T-cell (primary cell): Measurements from ENCODE around the gene TLX2. TPM values are rescaled to one million over a fixed set of nuclear protein-coding genes. Genes with fewer than 3 reads are reported as not detected.
A peak's percentile ranks its signal among the peaks of the same experiment; 100 is the strongest.

Experiments
- ATAC-seq, 4 experiments: fragments of 200-7000 bp in 3 of 4; fragments of 150-1000 bp in 1 of 4; cut with Tn5 transposase; replicated peaks in 1 of 4; 1 replicate in 3 of 4; 2 replicates in 1 of 4; pipeline ENCODE4 v1.10.0; 2021; ENCODE audit warnings: moderate library complexity in 3 of 4, mild to moderate bottlenecking in 2 of 4, moderate number of reproducible peaks in 1 of 4
- CTCF ChIA-PET, 2 donors: fragments of 300-600 bp; sonication (Branson Sonifier 250); formaldehyde crosslinking; loops; one replicate each; lab custom pipeline; 2022; ENCODE audit warnings: antibody characterized with exemption in 2 of 2; lab: Charles Lee
- POLR2A ChIA-PET, 2 donors: fragments of 300-600 bp; sonication (Branson Sonifier 250); formaldehyde crosslinking; loops; one replicate each; lab custom pipeline; 2022; ENCODE audit warnings: antibody characterized with exemption in 2 of 2; lab: Charles Lee
- DNase-seq, 35 experiments: peaks; one replicate each; pipeline versions ENCODE4 v3.0.0 to v3.0.0-alpha.2; 2013 to 2023
- H3K27ac ChIP-seq: one replicate; pipeline ENCODE4 v1.5.1; 2013; ENCODE audit warnings: low read length
- H3K27me3 ChIP-seq, 2 experiments: replicated peaks in 1 of 2; 1 replicate in 1 of 2; 2 replicates in 1 of 2; pipeline versions ENCODE4 v1.6.1 to v1.7.0; 2013; ENCODE audit warnings: low read length in 1 of 2, mixed read lengths in 1 of 2; ENCODE audit not compliant: control insufficient read depth in 2 of 2, insufficient read depth in 2 of 2; ENCODE audit errors: extremely low read depth in 1 of 2
- H3K36me3 ChIP-seq, 2 donors: 1 replicate in 1 of 2; 2 replicates in 1 of 2; pipeline versions ENCODE4 v1.6.1 to v1.7.0; 2013; ENCODE audit warnings: low read length in 1 of 2; ENCODE audit not compliant: control insufficient read depth in 2 of 2, insufficient read depth in 1 of 2; ENCODE audit errors: extremely low read depth in 1 of 2
- H3K4me1 ChIP-seq, 2 experiments: 1 replicate in 1 of 2; 2 replicates in 1 of 2; pipeline versions ENCODE4 v1.6.1 to v1.7.0; 2013; ENCODE audit warnings: low read length in 2 of 2, mixed read lengths in 1 of 2; ENCODE audit not compliant: insufficient read depth in 2 of 2, control insufficient read depth in 1 of 2; ENCODE audit errors: extremely low read depth in 1 of 2
- H3K4me3 ChIP-seq, 2 donors: 1 replicate in 1 of 2; 2 replicates in 1 of 2; pipeline versions ENCODE4 v1.5.1 to v1.7.0; 2013; ENCODE audit warnings: mild to moderate bottlenecking in 2 of 2, low read length in 1 of 2, moderate library complexity in 1 of 2; ENCODE audit not compliant: control insufficient read depth in 1 of 2; ENCODE audit errors: extremely low read depth in 1 of 2
- H3K9me3 ChIP-seq: 2 replicates; pipeline ENCODE4 v1.7.0; 2013
- H3K27ac Mint-ChIP-seq, 2 donors: one replicate each; pipeline ENCODE4 v1.8.0; 2020 to 2021; ENCODE audit warnings: mild to moderate bottlenecking in 2 of 2, mixed read lengths in 2 of 2
- H3K27me3 Mint-ChIP-seq, 2 donors: one replicate each; pipeline ENCODE4 v1.8.0; 2021 to 2022; ENCODE audit warnings: mixed read lengths in 2 of 2
- H3K36me3 Mint-ChIP-seq: one replicate; pipeline ENCODE4 v1.8.0; 2021; ENCODE audit warnings: mixed read lengths
- H3K4me1 Mint-ChIP-seq, 3 donors: one replicate each; pipeline ENCODE4 v1.8.0; 2020 to 2022; ENCODE audit warnings: mixed read lengths in 3 of 3, mild to moderate bottlenecking in 1 of 3
- H3K4me3 Mint-ChIP-seq, 3 donors: one replicate each; pipeline ENCODE4 v1.8.0; 2020 to 2022; ENCODE audit warnings: mild to moderate bottlenecking in 3 of 3, mixed read lengths in 3 of 3, moderate library complexity in 3 of 3
- H3K9me3 Mint-ChIP-seq, 3 donors: one replicate each; pipeline ENCODE4 v1.8.0; 2020 to 2022; ENCODE audit warnings: mixed read lengths in 3 of 3
- whole genome bisulfite sequencing: methylation state at CpG from one replicate; pipeline ENCODE4 v1.1.5; 2013; ENCODE audit warnings: missing lambda C conversion rate; ENCODE audit not compliant: insufficient coverage; 5-methylcytosine and 5-hydroxymethylcytosine counted together
- total RNA-seq, 35 experiments: library from RNA in 6 of 35; stranded (reverse) in 6 of 35; fragments of 120-200 nt in 1 of 35; gene quantifications; one replicate each; pipeline versions ENCODE4 v1.2.1 to v1.2.4 and lab custom pipeline; 2013 to 2026

The TLX2 gene
- total RNA-seq, 5 donors from 2014 or later (not counting 1 experiment from before 2014, with no cell fraction given) = 0.28 to 0.46 TPM; not detected in 3

GRCh38 chr2:74515271-74515980 is 1.2 kb downstream of the TLX2 start:
- ATAC-seq = peak in 3 of 4 experiments; percentile 4 to 27 (median 21)

GRCh38 chr2:74515981-74516633 is 1.9 kb downstream of the TLX2 start:
- H3K9me3 ChIP-seq = no peaks in the 10 kb centered on the region
- Mint-ChIP-seq H3K36me3 (no peaks in the 10 kb centered on the region), H3K4me3 (peak overlapping the region; percentile 70 to 75 (median 74)), H3K4me1 (peaks cover 14 to 29% (median 21%) of the 10 kb centered on the region in 3 donors), H3K27me3 (peaks cover 55 to 79% of the 10 kb centered on the region in 2 donors), H3K27ac (no peak overlapping the region), H3K9me3 (no peaks in the 10 kb centered on the region)
- H3K27me3 ChIP-seq = peaks cover 9 to 83% of the 10 kb centered on the region in 2 experiments
- ChIA-PET CTCF (interaction anchor here in 1 of 2 donors (0.5 kb wide), 1 partner anchor 369 kb away, joined by 3 read pairs; no protein-coding TSS in a partner anchor), POLR2A (no interaction called here)
- H3K36me3 ChIP-seq = no peaks in the 10 kb centered on the region
- WGBS = 6% methylated on average over 65 of the region's 72 CpGs
- peak overlapping the region; percentile 28 to 66 for H3K4me3 ChIP-seq
- DNase-seq = peak in 34 of 35 experiments; percentile 18 to 75 (median 60)
- no peak overlapping the region for H3K27ac ChIP-seq
- peak; percentile 79 to 93 (median 83) for ATAC-seq
- H3K4me1 ChIP-seq = peaks cover 7 to 36% of the 10 kb centered on the region in 2 experiments

More at GRCh38 chr2:74515271-74515980, 1.2 kb downstream of the TLX2 start:
- peaks cover 13 to 84% of the 10 kb centered on the region in 2 experiments for H3K27me3 ChIP-seq
- peak in 2 of 35 experiments; percentile 16 to 29 for DNase-seq
- H3K36me3 ChIP-seq = no peaks in the 10 kb centered on the region
- ChIA-PET POLR2A (interaction anchor here in 1 of 2 donors (0.6 kb wide), 1 partner anchor 69 kb away, joined by 3 read pairs; no protein-coding TSS in a partner anchor), CTCF (no interaction called here)
- H3K27ac Mint-ChIP-seq = no peak overlapping the region
- no peaks in the 10 kb centered on the region for H3K9me3 Mint-ChIP-seq
- peak overlapping the region; percentile 31 to 66 for H3K4me3 ChIP-seq
- no peak overlapping the region for H3K27ac ChIP-seq
- H3K4me1 Mint-ChIP-seq = peaks cover 14 to 29% (median 21%) of the 10 kb centered on the region in 3 donors
- peaks cover 7 to 36% of the 10 kb centered on the region in 2 experiments for H3K4me1 ChIP-seq
- H3K4me3 Mint-ChIP-seq = peak overlapping the region; percentile 65 to 74 (median 70)
- peaks cover 54 to 74% of the 10 kb centered on the region in 2 donors for H3K27me3 Mint-ChIP-seq
- no peaks in the 10 kb centered on the region for H3K36me3 Mint-ChIP-seq
- no peaks in the 10 kb centered on the region for H3K9me3 ChIP-seq
- WGBS = 8% methylated on average over 51 of the region's 60 CpGs

DNA sequence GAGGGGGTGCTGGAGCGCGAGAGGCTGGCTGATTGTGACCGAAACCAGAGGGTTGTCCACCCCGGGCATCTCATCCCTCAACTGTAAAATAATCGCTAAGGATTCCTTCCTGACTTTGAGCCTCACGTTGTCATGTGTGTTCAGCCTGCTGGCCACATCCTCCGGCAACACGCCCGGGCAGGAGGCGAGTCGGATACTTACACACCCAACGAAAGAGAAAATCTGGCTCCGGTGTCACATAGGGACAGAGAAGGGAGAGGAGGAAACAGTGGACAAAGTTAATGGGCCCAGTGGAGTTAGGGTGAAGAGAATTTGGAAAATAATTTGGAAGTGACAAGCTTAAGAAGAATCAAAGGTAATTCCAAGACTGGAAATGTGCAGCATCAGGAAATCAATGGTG is 2.4 kb downstream of the TLX2 start:
- no peaks in the 10 kb centered on the region for H3K36me3 ChIP-seq
- peaks cover 7 to 36% of the 10 kb centered on the region in 2 experiments for H3K4me1 ChIP-seq
- 81% methylated on average over 5 of the region's 13 CpGs for WGBS
- Mint-ChIP-seq H3K27me3 (peaks cover 56 to 76% of the 10 kb centered on the region in 2 donors), H3K9me3 (no peaks in the 10 kb centered on the region), H3K4me1 (peaks cover 14 to 29% (median 21%) of the 10 kb centered on the region in 3 donors), H3K36me3 (no peaks in the 10 kb centered on the region), H3K4me3 (peak overlapping the region; percentile 70 to 75 (median 74)), H3K27ac (no peak overlapping the region)
- no peaks in the 10 kb centered on the region for H3K9me3 ChIP-seq
- DNase-seq (no peak), ATAC-seq (no peak)
- H3K4me3 ChIP-seq = peak overlapping the region; percentile 28 to 66
- peaks cover 9 to 82% of the 10 kb centered on the region in 2 experiments for H3K27me3 ChIP-seq
- no peak overlapping the region for H3K27ac ChIP-seq
- ChIA-PET POLR2A (no interaction called here), CTCF (interaction anchor here in 1 of 2 donors (0.5 kb wide), 1 partner anchor 370 kb away, joined by 3 read pairs; no protein-coding TSS in a partner anchor)

- POLR2A ChIA-PET = interaction anchor here in 1 of 2 donors (0.5 kb wide), 1 partner anchor 16 kb away, joined by 3 read pairs; no protein-coding TSS in a partner anchor
- Histone ChIP-seq H3K27me3 (peaks cover 2 to 26% of the 10 kb centered on the region in 2 experiments), H3K4me1 (peaks cover 0 to 3% of the 10 kb centered on the region in 2 experiments), H3K4me3 (no peak overlapping the region), H3K27ac (no peak overlapping the region), H3K9me3 (no peaks in the 10 kb centered on the region), H3K36me3 (peaks cover 3 to 15% of the 10 kb centered on the region in 2 donors)
- CTCF ChIA-PET = no interaction called here
- H3K4me3 Mint-ChIP-seq = no peak overlapping the region
- H3K4me1 Mint-ChIP-seq = peaks cover 3 to 10% (median 9%) of the 10 kb centered on the region in 3 donors
- H3K27me3 Mint-ChIP-seq = peaks cover 33 to 34% of the 10 kb centered on the region in 2 donors
- no peak for ATAC-seq
- H3K36me3 Mint-ChIP-seq = peaks cover 15% of the 10 kb centered on the region
- no peak overlapping the region for H3K27ac Mint-ChIP-seq
- H3K9me3 Mint-ChIP-seq = no peaks in the 10 kb centered on the region
- 85% methylated on average over 3 of the region's 3 CpGs for WGBS
- DNase-seq = no peak
Observed at GRCh38 chr2:74522516-74522915, 8.3 kb downstream of the TLX2 start.

DNA sequence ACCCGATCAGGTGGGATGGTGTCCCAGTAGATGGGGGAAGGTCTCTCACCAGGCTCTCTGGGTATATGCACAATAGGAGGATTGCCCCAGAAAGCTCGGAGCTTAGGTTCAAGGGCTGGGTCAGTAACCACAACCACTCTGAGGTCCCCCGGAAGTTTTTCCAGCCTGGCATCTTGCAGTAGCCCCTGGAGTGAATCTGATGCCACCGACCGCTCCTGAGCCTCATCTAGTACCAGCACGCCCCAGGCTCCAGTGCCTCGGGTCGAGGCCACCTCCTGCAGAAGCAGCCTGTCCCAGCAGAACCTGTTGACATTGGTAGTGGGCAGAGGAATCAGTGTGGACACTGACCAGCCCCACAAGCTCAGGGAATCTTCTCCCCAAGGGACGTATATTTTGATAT is 9.8 kb downstream of the TLX2 start:
- peaks cover 2 to 13% of the 10 kb centered on the region in 2 experiments for H3K27me3 ChIP-seq
- ATAC-seq = no peak
- no peak overlapping the region for H3K27ac ChIP-seq
- WGBS = 100% methylated on average over 1 of the region's 9 CpGs
- H3K4me1 Mint-ChIP-seq = peaks cover 14 to 23% (median 22%) of the 10 kb centered on the region in 3 donors
- no peak for DNase-seq
- H3K9me3 Mint-ChIP-seq = no peaks in the 10 kb centered on the region
- H3K4me1 ChIP-seq = peaks cover 5 to 18% of the 10 kb centered on the region in 2 experiments
- H3K9me3 ChIP-seq = no peaks in the 10 kb centered on the region
- ChIA-PET CTCF (interaction anchor here in 1 of 2 donors (0.5 kb wide), 1 partner anchor 625 kb away, joined by 4 read pairs; no protein-coding TSS in a partner anchor), POLR2A (no interaction called here)
- peaks cover 3 to 25% of the 10 kb centered on the region in 2 donors for H3K36me3 ChIP-seq
- peaks cover 19 to 20% of the 10 kb centered on the region in 2 donors for H3K27me3 Mint-ChIP-seq
- no peak overlapping the region for H3K4me3 ChIP-seq
- H3K4me3 Mint-ChIP-seq = no peak overlapping the region
- H3K36me3 Mint-ChIP-seq = peaks cover 25% of the 10 kb centered on the region
- H3K27ac Mint-ChIP-seq = no peak overlapping the region
